AG10803 (cell line): Measurements from ENCODE around the gene HES6.

Experiments used
- DNase-seq: peaks from one replicate; pipeline ENCODE4 v3.0.0; 2010; ENCODE audit warnings: low read depth
- H3K4me3 ChIP-seq: 2 replicates; pipeline ENCODE4 v1.5.1; 2011; ENCODE audit warnings: mild to moderate bottlenecking, low read length, control low read depth
- CTCF ChIP-seq: conservative IDR thresholded peaks from 2 replicates; pipeline ENCODE4 v1.5.1; 2011; ENCODE audit warnings: mild to moderate bottlenecking, low read length, control low read depth, inconsistent platforms

Gene HES6

DNA sequence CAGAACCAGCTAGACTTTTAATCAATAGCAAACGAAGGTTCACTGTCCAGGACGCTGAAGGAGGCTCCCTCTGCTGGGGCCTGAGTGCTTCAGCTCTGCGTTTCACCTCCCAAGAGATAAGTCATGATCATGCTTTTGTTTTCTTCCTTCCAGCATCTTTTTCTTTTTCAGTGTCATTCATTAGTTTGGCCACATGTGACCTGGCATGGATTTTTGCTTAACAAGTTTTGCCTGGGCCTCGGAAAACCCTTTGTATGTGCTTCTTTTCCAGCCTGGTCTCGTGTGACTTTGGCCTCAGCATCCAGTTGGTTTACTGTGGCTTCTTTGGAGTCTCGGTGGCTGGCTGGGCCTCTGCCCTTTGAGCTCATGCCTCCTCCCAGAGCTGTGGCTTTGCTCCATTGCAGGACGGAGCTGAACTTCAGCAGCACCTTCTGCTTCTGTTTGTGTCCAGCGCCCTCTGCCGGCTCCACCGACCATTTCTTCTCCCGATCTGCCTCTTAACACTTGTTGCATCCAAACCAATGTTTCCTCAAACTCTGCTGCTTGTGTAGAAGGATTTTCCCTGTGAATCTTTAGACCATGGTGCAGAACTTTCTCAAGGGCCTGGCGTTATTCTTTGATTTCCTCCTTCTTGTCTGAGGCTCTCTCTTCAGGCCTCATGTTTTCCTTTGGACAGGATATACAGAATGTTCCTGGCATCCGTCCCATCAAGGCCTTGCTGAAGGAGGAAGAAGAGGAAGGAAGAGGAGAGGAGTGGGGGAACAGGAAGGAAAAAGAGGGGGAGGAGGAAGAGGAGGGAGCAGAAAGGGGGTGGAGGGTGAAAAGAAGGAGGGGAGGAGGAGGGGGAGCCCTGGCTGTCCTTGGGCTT, 23.6 kb upstream of the HES6 start:
- no peak overlapping the region for H3K4me3 ChIP-seq

GRCh38 chr2:238262496-238263122, 22.8 kb upstream of the HES6 start:
- DNase-seq: no peak
- no peak overlapping the region for H3K4me3 ChIP-seq
- no peak for TF ChIP-seq CTCF

More for the DNA sequence above, 23.6 kb upstream of the HES6 start:
- peak; percentile 83 for TF ChIP-seq CTCF
- peak; percentile 94 for DNase-seq

- DNase-seq: no peak
- TF ChIP-seq CTCF: no peak
- H3K4me3 ChIP-seq: no peak overlapping the region
Observed at GRCh38 chr2:238261718-238262375, 22.0 kb upstream of the HES6 start.

DNA sequence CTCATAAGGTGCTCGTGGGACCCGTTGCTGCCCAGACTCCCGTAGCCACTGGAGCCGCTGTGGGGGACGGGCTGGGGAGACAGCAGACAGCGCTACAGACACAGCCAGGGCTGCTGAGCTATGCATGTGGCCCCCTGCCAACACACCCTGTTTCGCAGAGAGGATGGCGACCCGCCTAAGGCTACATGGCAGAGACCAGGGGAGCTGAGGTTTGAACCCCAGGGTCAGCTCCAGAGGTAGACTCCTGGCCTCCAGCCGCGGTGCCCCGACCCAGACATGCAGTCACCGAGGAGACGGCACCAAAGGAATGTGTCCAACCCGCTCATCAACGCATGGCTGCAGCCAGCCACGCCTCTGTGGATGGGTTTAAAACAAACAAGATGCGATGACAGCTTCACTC, 21.0 kb upstream of the HES6 start:
- no peak overlapping the region for H3K4me3 ChIP-seq
- TF ChIP-seq CTCF: no peak
- DNase-seq: no peak

DNA sequence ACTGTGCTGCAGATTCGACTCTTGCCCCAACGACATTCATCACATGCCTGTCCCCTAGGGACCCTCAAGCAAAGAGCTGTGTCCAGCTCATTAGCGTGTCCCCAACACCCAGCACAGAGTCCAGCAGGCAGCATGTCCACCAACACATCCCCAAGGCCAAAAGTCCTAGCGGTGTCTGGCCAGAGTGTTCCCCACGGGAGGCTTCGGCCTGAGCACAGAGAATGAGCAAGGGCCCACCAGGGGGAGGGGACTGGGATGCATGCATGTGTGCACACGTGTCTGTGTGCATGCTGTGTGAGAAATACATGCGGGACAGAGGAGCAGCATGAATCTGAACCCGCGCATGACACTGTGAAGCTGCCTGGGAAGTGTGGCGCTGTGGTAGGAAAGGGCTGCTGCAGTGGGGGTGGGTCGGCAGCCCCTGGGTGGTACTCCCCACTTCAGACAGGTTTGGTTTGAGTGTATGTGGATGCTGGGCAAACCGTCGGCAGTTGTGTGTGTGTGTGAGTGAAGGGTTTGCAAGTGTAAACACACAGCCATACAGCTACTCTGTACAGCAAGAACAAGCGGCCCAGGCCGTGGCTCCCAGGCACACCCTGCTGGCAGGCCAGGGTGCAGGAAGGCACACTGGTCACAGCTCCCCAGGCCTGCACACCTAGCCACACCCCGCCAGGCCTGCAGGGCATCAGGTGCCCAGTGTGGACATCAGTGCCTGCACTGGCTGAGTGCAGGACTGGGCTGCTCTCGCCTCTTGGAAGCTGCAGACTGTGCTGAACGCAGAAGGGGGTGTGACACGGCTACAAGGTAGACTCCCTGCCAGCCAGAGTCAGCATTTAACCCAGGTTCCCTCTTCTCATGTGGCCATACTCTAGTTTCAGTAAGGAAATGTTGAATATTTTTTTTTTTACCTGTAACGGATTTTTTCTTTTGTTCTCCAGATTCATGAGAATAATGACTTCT, 19.5 kb upstream of the HES6 start:
- DNase-seq: no peak
- no peak for TF ChIP-seq CTCF
- H3K4me3 ChIP-seq: no peak overlapping the region

DNA sequence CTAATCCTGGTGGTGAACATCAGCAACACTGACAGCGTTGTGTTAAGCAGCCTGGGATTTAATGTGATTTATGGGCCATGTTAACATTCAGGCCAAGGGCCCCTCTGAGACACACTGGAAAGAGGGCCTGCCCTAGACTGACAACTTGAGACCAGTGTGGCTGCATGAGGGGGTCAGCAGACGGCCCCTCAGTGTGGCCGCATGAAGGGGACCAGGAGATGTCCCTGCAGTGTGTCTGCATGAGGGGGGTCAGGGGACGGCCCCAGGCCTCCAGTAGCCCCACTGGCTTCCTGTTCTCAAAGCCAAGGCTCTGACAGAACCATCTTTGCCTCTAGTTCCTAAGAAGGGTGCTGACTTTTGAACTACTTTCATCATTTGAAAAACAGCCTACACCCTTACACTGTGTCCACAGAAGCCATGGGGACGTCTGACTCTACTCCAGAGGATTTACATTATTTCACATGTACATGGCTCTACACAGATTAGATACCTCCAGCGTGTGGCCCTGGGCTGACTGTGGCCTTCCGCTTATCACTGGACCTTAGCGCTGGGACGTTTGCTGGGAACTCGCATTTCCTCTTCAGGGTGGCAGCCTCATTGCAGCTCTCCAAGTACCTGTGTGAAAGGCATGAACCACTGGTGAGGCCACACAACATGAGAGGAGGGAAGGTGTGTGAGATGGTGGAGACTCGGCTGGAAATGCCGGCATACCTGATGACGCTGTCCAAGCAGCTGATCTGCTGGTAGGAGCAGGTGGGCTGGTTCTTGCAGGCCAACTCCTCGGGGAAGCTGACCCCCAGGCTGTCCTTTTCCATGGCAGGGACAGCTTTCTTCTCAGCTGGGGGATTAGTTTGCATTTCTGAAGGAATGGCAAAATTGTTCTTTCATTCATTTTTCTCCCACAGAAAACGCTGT, 18.2 kb upstream of the HES6 start:
- no peak for TF ChIP-seq CTCF
- no peak for DNase-seq

More for the DNA sequence above, 18.2 kb upstream of the HES6 start:
- H3K4me3 ChIP-seq: no peak overlapping the region
